HepG2 (cell line): ENCODE data around the gene SDK2. TPM values are rescaled to one million over a fixed set of nuclear protein-coding genes. Genes with fewer than 3 reads are reported as not detected.

Experiments used
- ATAC-seq: fragments of 200-7000 bp; cut with Tn5 transposase; 3 replicates; pipeline ENCODE4 v1.9.1; 2020; ENCODE audit warnings: mild to moderate bottlenecking, moderate library complexity
- BruUV-seq: library from RNA; stranded (reverse); fragments of 400-500 nt; replicated peaks from 2 replicates; lab custom pipeline; 2021; lab: Mats Ljungman, UMichigan
- CTCF ChIA-PET: fragments of 300-600 bp; formaldehyde crosslinking; extraction: SDS; loops from one replicate; lab custom pipeline; 2021; ENCODE audit warnings: low total read pairs, inconsistent platforms, low intra/inter-chr PET ratio; lab: Yijun Ruan, JAX
- POLR2A ChIA-PET: fragments of 350-600 bp; sonication (Branson Sonifier 250); formaldehyde crosslinking; loops from one replicate; lab custom pipeline; 2020; ENCODE audit warnings: antibody characterized with exemption, inconsistent platforms; lab: Yijun Ruan, JAX
- DNase-seq: peaks from one replicate; pipeline ENCODE4 v3.0.0-alpha.2; 2015; ENCODE audit warnings: low spot score
- FAIRE-seq: peaks from 3 replicates; lab custom pipeline; 2011; peaks lifted over from hg19 to GRCh38; lab: Jason Lieb, UNC
- H2AFZ ChIP-seq: one replicate; pipeline ENCODE4 v1.6.1; 2011; ENCODE audit warnings: low read length, inconsistent platforms
- H3K27ac ChIP-seq: fragments of 300-600 bp; 3 replicates; pipeline ENCODE4 v1.8.0; 2011; ENCODE audit warnings: mixed run types, mild to moderate bottlenecking, mixed read lengths, low read length, inconsistent platforms; ENCODE audit not compliant: insufficient read depth; ENCODE audit errors: extremely low read length
- H3K27me3 ChIP-seq, 2 experiments: fragments of 200-600 bp in 1 of 2; 2 replicates in 1 of 2; 3 replicates in 1 of 2; pipeline versions ENCODE4 v1.6.0 to v1.8.0; 2011; ENCODE audit warnings: low read length in 2 of 2, mild to moderate bottlenecking in 2 of 2, moderate library complexity in 2 of 2, inconsistent platforms in 1 of 2; ENCODE audit not compliant: insufficient read depth in 2 of 2, control insufficient read depth in 1 of 2
- H3K36me3 ChIP-seq, 2 experiments: fragments of 200-600 bp in 1 of 2; replicated peaks in 1 of 2; 2 replicates in 1 of 2; 3 replicates in 1 of 2; pipeline versions ENCODE4 v1.5.1 to v1.8.0; 2011; ENCODE audit warnings: low read length in 2 of 2, inconsistent platforms in 1 of 2; ENCODE audit not compliant: insufficient read depth in 2 of 2, control insufficient read depth in 1 of 2
- H3K4me1 ChIP-seq: 2 replicates; pipeline ENCODE4 v1.5.1; 2012; ENCODE audit warnings: low read length, inconsistent platforms; ENCODE audit not compliant: insufficient read depth
- H3K4me2 ChIP-seq: 2 replicates; pipeline ENCODE4 v1.6.0; 2011; ENCODE audit warnings: low read depth, low read length, inconsistent platforms
- H3K4me3 ChIP-seq, 3 experiments: fragments of 200-600 bp in 1 of 3; sonication (generic), shearing (Covaris generic) in 1 of 3; replicated peaks in 1 of 3; 2 replicates each; pipeline ENCODE4 v1.5.1; 2011 to 2016; ENCODE audit warnings: low read length in 3 of 3, inconsistent platforms in 2 of 3, low read depth in 2 of 3, mild to moderate bottlenecking in 2 of 3, control low read depth in 1 of 3, mixed read lengths in 1 of 3; ENCODE audit not compliant: insufficient read depth in 1 of 3
- H3K79me2 ChIP-seq: one replicate; pipeline ENCODE4 v1.6.1; 2011; ENCODE audit warnings: low read length, inconsistent platforms; ENCODE audit not compliant: insufficient read depth
- H3K9ac ChIP-seq: 2 replicates; pipeline ENCODE4 v1.6.0; 2011; ENCODE audit warnings: mild to moderate bottlenecking, low read depth, low read length, inconsistent platforms; ENCODE audit not compliant: insufficient read depth
- H3K9me3 ChIP-seq: 2 replicates; pipeline ENCODE4 v1.5.1; 2012; ENCODE audit warnings: mild to moderate bottlenecking, low read length
- H4K20me1 ChIP-seq: 2 replicates; pipeline ENCODE4 v1.6.0; 2011; ENCODE audit warnings: inconsistent platforms, mild to moderate bottlenecking, low read length, moderate library complexity; ENCODE audit not compliant: insufficient read depth
- BATF2 ChIP-seq: sonication (generic); formaldehyde crosslinking; IDR thresholded peaks from 2 replicates; pipeline ENCODE4 v1.8.0; 2022; ENCODE audit warnings: mild to moderate bottlenecking, missing genetic modification reagents, moderate library complexity
- BRCA1 ChIP-seq: sonication (generic); formaldehyde crosslinking; IDR thresholded peaks from 2 replicates; pipeline ENCODE4 v1.4.0; 2020; ENCODE audit warnings: missing genetic modification reagents
- CAMTA2 ChIP-seq: sonication (generic); formaldehyde crosslinking; IDR thresholded peaks from 2 replicates; pipeline ENCODE4 v1.4.0; 2020; ENCODE audit warnings: mild to moderate bottlenecking, missing genetic modification reagents, borderline replicate concordance
- DDIT3 ChIP-seq: sonication (generic); formaldehyde crosslinking; IDR thresholded peaks from 2 replicates; pipeline ENCODE4 v1.4.0; 2020; ENCODE audit warnings: mild to moderate bottlenecking, missing genetic modification reagents
- HDAC1 ChIP-seq: sonication (generic); formaldehyde crosslinking; IDR thresholded peaks from 2 replicates; pipeline ENCODE4 v1.5.1; 2020; ENCODE audit warnings: mild to moderate bottlenecking, missing genetic modification reagents
- NAIF1 ChIP-seq: sonication (generic); formaldehyde crosslinking; IDR thresholded peaks from 2 replicates; pipeline ENCODE4 v1.5.0; 2020; ENCODE audit warnings: mild to moderate bottlenecking, missing genetic modification reagents, borderline replicate concordance
- NBN ChIP-seq: fragments of 450-650 bp; conservative IDR thresholded peaks from 2 replicates; pipeline ENCODE4 v1.6.1; 2017
- ZNF207 ChIP-seq: fragments of 450-650 bp; IDR thresholded peaks from 2 replicates; pipeline ENCODE4 v1.6.1; 2016; ENCODE audit warnings: antibody characterized with exemption, borderline replicate concordance
- WGBS: methylation state at CpG from one replicate; pipeline ENCODE4 v1.1.6; 2017; ENCODE audit warnings: low lambda C conversion rate; 5-methylcytosine and 5-hydroxymethylcytosine counted together
- in situ Hi-C: cut with HindIII; loops from 2 replicates; pipeline ENCODE4 v1.10.0; 2017; ENCODE audit warnings: low pct_unique_long_range_greater_than_20kb; ENCODE audit not compliant: extremely low pct_ligation_motif_present
- intact Hi-C: fragments of 100-400 bp; cut with micrococcal nuclease; formaldehyde crosslinking; loops from one replicate; pipeline ENCODE4 v1.10.0; 2022; ENCODE audit not compliant: unreplicated experiment
- polyA plus RNA-seq, 8 experiments: library from polyadenylated mRNA; depleted of rRNA in 3 of 8; stranded (reverse) in 7 of 8; unstranded in 1 of 8; fragments of >200 nt; fragmentation: Illumina TruSeq in 4 of 8; extraction: Trizol in 4 of 8; gene quantifications; 2 replicates each; pipeline versions ENCODE4 v1.2.1 to v1.2.3, GENCODE V29; 2011 to 2016; ENCODE audit warnings: low read depth in 4 of 8, missing spikeins in 1 of 8, mixed read lengths in 1 of 8; ENCODE audit not compliant: insufficient read depth in 1 of 8
- total RNA-seq, 5 experiments: library from RNA; depleted of rRNA; stranded (reverse); fragments of >200 nt; fragmentation: Illumina TruSeq; extraction: Trizol; gene quantifications; 2 replicates each; pipeline ENCODE4 v1.2.3, GENCODE V29; 2016; ENCODE audit warnings: low read depth in 1 of 5

The SDK2 gene
- total and polyA plus RNA-seq, 2 of the 13 experiments (the other 11 are each of a cell fraction or from before 2014, with no cell fraction given): not detected

- no TSS peak for BruUV-seq
- H3K27me3 ChIP-seq: peaks cover 2 to 19% of the 10 kb centered on the region in 2 experiments; a peak in 4 of 5 replicates
- ChIA-PET CTCF (no interaction called here), POLR2A (no interaction called here)
- no peaks in the 10 kb centered on the region for H4K20me1 ChIP-seq
- no peak for TF ChIP-seq DDIT3 (CRISPR knock-in tag)
- no peak for TF ChIP-seq NBN
- no peak for TF ChIP-seq BATF2 (CRISPR knock-in tag)
- no peak for TF ChIP-seq CAMTA2 (CRISPR knock-in tag)
- TF ChIP-seq NAIF1 (CRISPR knock-in tag): no peak
- no peak for TF ChIP-seq ZNF207
- TF ChIP-seq BRCA1 (CRISPR knock-in tag): no peak
- TF ChIP-seq HDAC1: no peak
- H3K27ac ChIP-seq: no peak overlapping the region
- no peak overlapping the region for H3K4me3 ChIP-seq
- in situ Hi-C loops: no loop called here
- no peaks in the 10 kb centered on the region for H3K4me1 ChIP-seq
- DNase-seq (no peak), FAIRE-seq (no peak), ATAC-seq (no peak)
- 90% methylated on average over 3 of the region's 3 CpGs for WGBS
- no peak overlapping the region for H3K4me2 ChIP-seq
- H3K36me3 ChIP-seq: no peaks in the 10 kb centered on the region
- H2AFZ ChIP-seq: no peak overlapping the region
- no peak overlapping the region for H3K9ac ChIP-seq
- no peaks in the 10 kb centered on the region for H3K79me2 ChIP-seq
- intact Hi-C loops: loop anchor here (5.0 to 10.0 kb wide), 2 partner anchors 62 to 304 kb away; no protein-coding TSS in a partner anchor
- H3K9me3 ChIP-seq: peaks cover 21% of the 10 kb centered on the region
These were observed 8.7 kb upstream of the SDK2 start for GRCh38 chr17:73652886-73653480.
